DOHH2 (cell line): ENCODE measurements around the gene RBFOX2.

Experiments
- EZH2phosphoT487 ChIP-seq: fragments of 200-600 bp; sonication (generic); IDR thresholded peaks from 2 replicates; pipeline ENCODE4 v1.6.1; 2017; ENCODE audit warnings: borderline replicate concordance, mild to moderate bottlenecking, antibody characterized with exemption, low read length, moderate library complexity, mixed read lengths
- TF ChIP-seq, protein P1 (sequence below): fragments of 200-600 bp; sonication (generic); IDR thresholded peaks from one replicate; pipeline ENCODE4 v1.5.1; 2014; ENCODE audit warnings: antibody characterized with exemption, mild to moderate bottlenecking, low read depth, low read length; ENCODE audit not compliant: poor library complexity, severe bottlenecking

DNA sequence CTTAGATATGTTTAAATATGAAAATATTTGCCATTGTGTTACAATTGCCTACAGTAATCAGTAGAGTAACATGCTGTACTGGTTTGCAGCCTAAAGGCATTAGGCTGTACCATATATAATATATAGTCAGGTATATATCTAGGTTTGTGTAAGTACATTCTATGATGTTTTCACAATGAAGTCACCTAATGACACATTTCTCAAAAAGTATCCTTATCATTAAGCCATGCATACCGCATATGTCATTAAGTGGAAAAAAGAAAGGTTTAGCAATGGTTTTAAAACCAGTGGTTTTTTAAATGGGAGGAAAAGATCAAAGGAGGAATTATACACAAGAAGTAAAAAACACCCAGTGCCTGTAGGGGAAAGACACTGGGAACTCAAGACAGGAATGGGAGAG is 122.7 kb downstream of the RBFOX2 start:
- TF ChIP-seq, protein P1, sequence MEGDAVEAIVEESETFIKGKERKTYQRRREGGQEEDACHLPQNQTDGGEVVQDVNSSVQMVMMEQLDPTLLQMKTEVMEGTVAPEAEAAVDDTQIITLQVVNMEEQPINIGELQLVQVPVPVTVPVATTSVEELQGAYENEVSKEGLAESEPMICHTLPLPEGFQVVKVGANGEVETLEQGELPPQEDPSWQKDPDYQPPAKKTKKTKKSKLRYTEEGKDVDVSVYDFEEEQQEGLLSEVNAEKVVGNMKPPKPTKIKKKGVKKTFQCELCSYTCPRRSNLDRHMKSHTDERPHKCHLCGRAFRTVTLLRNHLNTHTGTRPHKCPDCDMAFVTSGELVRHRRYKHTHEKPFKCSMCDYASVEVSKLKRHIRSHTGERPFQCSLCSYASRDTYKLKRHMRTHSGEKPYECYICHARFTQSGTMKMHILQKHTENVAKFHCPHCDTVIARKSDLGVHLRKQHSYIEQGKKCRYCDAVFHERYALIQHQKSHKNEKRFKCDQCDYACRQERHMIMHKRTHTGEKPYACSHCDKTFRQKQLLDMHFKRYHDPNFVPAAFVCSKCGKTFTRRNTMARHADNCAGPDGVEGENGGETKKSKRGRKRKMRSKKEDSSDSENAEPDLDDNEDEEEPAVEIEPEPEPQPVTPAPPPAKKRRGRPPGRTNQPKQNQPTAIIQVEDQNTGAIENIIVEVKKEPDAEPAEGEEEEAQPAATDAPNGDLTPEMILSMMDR, result no peak
- no peak for TF ChIP-seq EZH2phosphoT487
